Measurements from ENCODE around the gene FPR2. TPM values are rescaled to one million over a fixed set of nuclear protein-coding genes. Genes with fewer than 3 reads are reported as not detected.

FPR2 gene
- total RNA-seq, 1 donor from 2014 or later = not detected

- no peak overlapping the region for H3K4me3 Mint-ChIP-seq (ENCODE audit: unreplicated experiment)
- TF ChIP-seq, protein P1, sequence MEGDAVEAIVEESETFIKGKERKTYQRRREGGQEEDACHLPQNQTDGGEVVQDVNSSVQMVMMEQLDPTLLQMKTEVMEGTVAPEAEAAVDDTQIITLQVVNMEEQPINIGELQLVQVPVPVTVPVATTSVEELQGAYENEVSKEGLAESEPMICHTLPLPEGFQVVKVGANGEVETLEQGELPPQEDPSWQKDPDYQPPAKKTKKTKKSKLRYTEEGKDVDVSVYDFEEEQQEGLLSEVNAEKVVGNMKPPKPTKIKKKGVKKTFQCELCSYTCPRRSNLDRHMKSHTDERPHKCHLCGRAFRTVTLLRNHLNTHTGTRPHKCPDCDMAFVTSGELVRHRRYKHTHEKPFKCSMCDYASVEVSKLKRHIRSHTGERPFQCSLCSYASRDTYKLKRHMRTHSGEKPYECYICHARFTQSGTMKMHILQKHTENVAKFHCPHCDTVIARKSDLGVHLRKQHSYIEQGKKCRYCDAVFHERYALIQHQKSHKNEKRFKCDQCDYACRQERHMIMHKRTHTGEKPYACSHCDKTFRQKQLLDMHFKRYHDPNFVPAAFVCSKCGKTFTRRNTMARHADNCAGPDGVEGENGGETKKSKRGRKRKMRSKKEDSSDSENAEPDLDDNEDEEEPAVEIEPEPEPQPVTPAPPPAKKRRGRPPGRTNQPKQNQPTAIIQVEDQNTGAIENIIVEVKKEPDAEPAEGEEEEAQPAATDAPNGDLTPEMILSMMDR (IDR thresholded peaks at IDR 0.05) = no peak
- H3K9me3 Mint-ChIP-seq (ENCODE audit: unreplicated experiment) = peaks cover 22% of the 10 kb centered on the region
- no peak for DNase-seq (ENCODE audit: extremely low spot score, unreplicated experiment)
- peaks cover 2% of the 10 kb centered on the region for H3K36me3 Mint-ChIP-seq (ENCODE audit: unreplicated experiment)
- no peaks in the 10 kb centered on the region for H3K27me3 Mint-ChIP-seq (ENCODE audit: unreplicated experiment)
- no peaks in the 10 kb centered on the region for H3K4me1 Mint-ChIP-seq (ENCODE audit: unreplicated experiment)
- no peak overlapping the region for H3K27ac Mint-ChIP-seq (ENCODE audit: unreplicated experiment)
Measured at GRCh38 chr19:51755571-51755970, 5.4 kb upstream of the FPR2 start.

DNA sequence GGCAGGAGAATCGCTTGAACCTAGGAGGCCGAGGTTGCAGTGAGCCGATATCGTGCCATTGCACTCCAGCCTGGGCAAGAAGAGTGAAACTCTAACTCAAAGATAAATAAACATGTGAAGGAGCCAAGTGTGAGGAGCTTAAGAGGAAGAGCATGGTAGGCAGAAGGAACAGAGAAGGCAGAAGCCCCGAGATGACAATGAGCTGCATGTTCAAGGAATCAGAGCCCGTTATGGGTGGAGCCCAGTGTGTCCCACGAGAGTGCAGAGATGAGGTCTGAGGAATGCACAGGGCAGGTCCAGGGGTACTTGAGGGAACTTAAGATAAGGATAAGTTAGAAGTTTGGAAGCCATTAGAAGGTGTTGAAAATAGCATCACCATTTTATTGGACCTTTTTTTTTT lies 716 bp downstream of the FPR2 start:
- TF ChIP-seq, protein P1 (IDR thresholded peaks at IDR 0.05) = no peak
- Mint-ChIP-seq H3K27ac (ENCODE audit: unreplicated experiment) (no peak overlapping the region), H3K4me3 (ENCODE audit: unreplicated experiment) (no peak overlapping the region), H3K36me3 (ENCODE audit: unreplicated experiment) (peaks cover 2% of the 10 kb centered on the region), H3K4me1 (ENCODE audit: unreplicated experiment) (no peaks in the 10 kb centered on the region), H3K27me3 (ENCODE audit: unreplicated experiment) (no peaks in the 10 kb centered on the region), H3K9me3 (ENCODE audit: unreplicated experiment) (peaks cover 19% of the 10 kb centered on the region)
- no peak for DNase-seq (ENCODE audit: extremely low spot score, unreplicated experiment)

- no peaks in the 10 kb centered on the region for H3K4me1 Mint-ChIP-seq (ENCODE audit: unreplicated experiment)
- H3K4me3 Mint-ChIP-seq (ENCODE audit: unreplicated experiment) = no peak overlapping the region
- no peaks in the 10 kb centered on the region for H3K27me3 Mint-ChIP-seq (ENCODE audit: unreplicated experiment)
- no peak overlapping the region for H3K27ac Mint-ChIP-seq (ENCODE audit: unreplicated experiment)
- H3K36me3 Mint-ChIP-seq (ENCODE audit: unreplicated experiment) = no peaks in the 10 kb centered on the region
- peaks cover 15% of the 10 kb centered on the region for H3K9me3 Mint-ChIP-seq (ENCODE audit: unreplicated experiment)
- DNase-seq (ENCODE audit: extremely low spot score, unreplicated experiment) = no peak
- TF ChIP-seq, protein P1 (IDR thresholded peaks at IDR 0.05) = no peak
Measured at GRCh38 chr19:51765086-51765485, 4.1 kb downstream of the FPR2 start.

GRCh38 chr19:51766461-51766860 lies 5.5 kb downstream of the FPR2 start:
- TF ChIP-seq, protein P1 (IDR thresholded peaks at IDR 0.05) = no peak
- Mint-ChIP-seq H3K27ac (ENCODE audit: unreplicated experiment) (no peak overlapping the region), H3K4me3 (ENCODE audit: unreplicated experiment) (no peak overlapping the region), H3K36me3 (ENCODE audit: unreplicated experiment) (no peaks in the 10 kb centered on the region), H3K27me3 (ENCODE audit: unreplicated experiment) (no peaks in the 10 kb centered on the region), H3K4me1 (ENCODE audit: unreplicated experiment) (no peaks in the 10 kb centered on the region), H3K9me3 (ENCODE audit: unreplicated experiment) (peaks cover 15% of the 10 kb centered on the region)
- no peak for DNase-seq (ENCODE audit: extremely low spot score, unreplicated experiment)

DNA sequence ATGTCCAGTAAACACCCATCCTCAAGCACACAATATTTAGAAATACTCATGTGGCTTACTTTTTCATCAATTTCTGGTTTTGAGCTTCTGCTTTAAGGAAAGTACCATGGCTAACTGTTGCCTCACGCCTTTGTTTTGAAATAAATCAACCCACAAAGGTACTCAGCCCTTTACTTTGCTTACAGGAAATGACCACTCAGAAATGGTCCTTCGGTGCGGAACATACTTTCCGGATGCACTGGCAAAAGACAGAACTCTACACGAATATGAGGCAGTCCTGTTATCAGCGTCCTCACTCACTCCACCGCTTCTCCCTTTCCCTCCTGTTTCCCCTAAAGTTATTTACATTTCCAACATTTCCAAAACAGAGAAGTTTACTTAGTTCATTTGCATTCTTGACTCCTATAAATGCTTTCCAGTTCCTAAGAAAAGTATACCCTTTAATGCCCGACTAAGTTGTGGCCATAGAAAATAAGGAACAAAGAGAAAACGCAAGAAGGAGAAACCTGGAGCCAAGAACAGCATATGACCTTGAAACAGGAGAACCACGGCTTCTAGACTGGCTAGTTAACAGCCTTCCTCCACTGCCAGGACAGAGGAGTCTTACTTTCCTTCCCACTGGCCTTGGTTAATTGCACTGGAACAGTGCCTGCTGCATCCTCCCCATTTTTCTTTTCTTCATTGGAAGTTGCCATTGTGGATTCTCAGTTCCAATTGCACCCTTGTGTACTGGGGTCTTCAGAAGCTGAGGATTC lies 10.6 kb downstream of the FPR2 start:
- TF ChIP-seq, protein P1 (IDR thresholded peaks at IDR 0.05) = no peak
- Mint-ChIP-seq H3K27ac (ENCODE audit: unreplicated experiment) (no peak overlapping the region), H3K9me3 (ENCODE audit: unreplicated experiment) (no peaks in the 10 kb centered on the region), H3K27me3 (ENCODE audit: unreplicated experiment) (peaks cover 11% of the 10 kb centered on the region), H3K4me1 (ENCODE audit: unreplicated experiment) (no peaks in the 10 kb centered on the region), H3K4me3 (ENCODE audit: unreplicated experiment) (no peak overlapping the region), H3K36me3 (ENCODE audit: unreplicated experiment) (no peaks in the 10 kb centered on the region)
- no peak for DNase-seq (ENCODE audit: extremely low spot score, unreplicated experiment)

All from osteocyte (in vitro differentiated cells).